Measurements from ENCODE around the gene TAF11L4. TPM values are rescaled to one million over a fixed set of nuclear protein-coding genes. Genes with fewer than 3 reads are reported as not detected.

TAF11L4 gene
- total and polyA plus RNA-seq, 9 of the 15 experiments (the other 6 are each of a cell fraction or from before 2014, with no cell fraction given) = not detected

DNA sequence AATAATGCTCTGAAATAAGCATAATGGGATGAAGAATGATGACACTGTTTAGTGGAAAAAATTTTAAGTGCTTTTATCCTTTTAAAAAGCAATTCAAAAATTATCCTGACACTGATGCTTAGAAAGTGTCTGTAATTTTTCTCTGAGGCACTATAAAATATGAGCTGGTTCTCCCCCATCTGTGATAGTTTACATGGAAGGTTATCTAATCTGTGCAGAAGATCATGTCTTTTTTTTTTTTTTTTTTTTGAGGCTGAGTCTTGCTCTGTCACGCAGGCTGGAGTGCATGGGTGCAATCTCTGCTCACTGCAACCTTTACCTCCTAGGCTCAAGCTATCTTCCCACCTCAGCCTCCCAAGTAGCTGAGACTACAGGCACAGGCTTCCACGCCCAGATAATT is 38.8 kb upstream of the TAF11L4 start:
- no peaks in the 10 kb centered on the region for H3K9me3 ChIP-seq (replicated peaks; ENCODE audit: control insufficient read depth, insufficient read depth, low read depth, low read length)
- no peaks in the 10 kb centered on the region for H3K27me3 ChIP-seq (ENCODE audit: control insufficient read depth in 2 of 2, insufficient read depth in 2 of 2, low read length in 2 of 2)
- no peaks in the 10 kb centered on the region for H3K4me1 ChIP-seq (replicated peaks in 1 of 2; ENCODE audit: control insufficient read depth in 2 of 2, insufficient read depth in 2 of 2, low read length in 2 of 2)
- no peak overlapping the region for H3K4me3 ChIP-seq
- intact Hi-C loops (cut with micrococcal nuclease) = no loop called here
- no peaks in the 10 kb centered on the region for H3K36me3 ChIP-seq (ENCODE audit: control insufficient read depth, insufficient read depth, low read length)
- no peak overlapping the region for H3K4me2 ChIP-seq (ENCODE audit: insufficient read depth, low read length)
- DNase-seq (ENCODE audit: extremely low read depth in 1 of 4, low spot score in 3 of 4) (no peak), ATAC-seq (no peak), FAIRE-seq (no peak)
- no TSS peak for BruUV-seq (replicated peaks)
- no peak overlapping the region for H3K9ac ChIP-seq (ENCODE audit: insufficient read depth in 1 of 2, low read depth in 2 of 2, low read length in 2 of 2)
- no peaks in the 10 kb centered on the region for H4K20me1 ChIP-seq (replicated peaks; ENCODE audit: control insufficient read depth, insufficient read depth, low read length)
- H2AFZ ChIP-seq (ENCODE audit: low read depth, low read length) = no peak overlapping the region
- no peaks in the 10 kb centered on the region for H3K79me2 ChIP-seq (ENCODE audit: control insufficient read depth, insufficient read depth, low read length)
- no peaks in the 10 kb centered on the region for H3K9me1 ChIP-seq (ENCODE audit: control insufficient read depth, insufficient read depth, low read length)
- ChIA-PET CTCF (ENCODE audit: low intra/inter-chr PET ratio) (no interaction called here), POLR2A (no interaction called here)
- 0% methylated on average over 1 of the region's 2 CpGs for WGBS (ENCODE audit: insufficient coverage, low coverage, missing lambda C conversion rate)
- no peak overlapping the region for H3K27ac ChIP-seq (ENCODE audit: extremely low read depth, low read depth, low read length)
- in situ Hi-C loops (cut with MboI) = loop anchor here (10.0 to 25.0 kb wide), 2 partner anchors 112 to 830 kb away; partner anchors contain the start of genes TAF11L10, TAF11L8 and TAF11L9
- no peak for TF ChIP-seq ZNF408 (CRISPR knock-in tag; IDR thresholded peaks at IDR 0.05; ENCODE audit: low read depth)
- no peak for TF ChIP-seq GABPB2 (CRISPR knock-in tag; conservative IDR thresholded peaks at IDR 0.05)
- TF ChIP-seq, protein P1, sequence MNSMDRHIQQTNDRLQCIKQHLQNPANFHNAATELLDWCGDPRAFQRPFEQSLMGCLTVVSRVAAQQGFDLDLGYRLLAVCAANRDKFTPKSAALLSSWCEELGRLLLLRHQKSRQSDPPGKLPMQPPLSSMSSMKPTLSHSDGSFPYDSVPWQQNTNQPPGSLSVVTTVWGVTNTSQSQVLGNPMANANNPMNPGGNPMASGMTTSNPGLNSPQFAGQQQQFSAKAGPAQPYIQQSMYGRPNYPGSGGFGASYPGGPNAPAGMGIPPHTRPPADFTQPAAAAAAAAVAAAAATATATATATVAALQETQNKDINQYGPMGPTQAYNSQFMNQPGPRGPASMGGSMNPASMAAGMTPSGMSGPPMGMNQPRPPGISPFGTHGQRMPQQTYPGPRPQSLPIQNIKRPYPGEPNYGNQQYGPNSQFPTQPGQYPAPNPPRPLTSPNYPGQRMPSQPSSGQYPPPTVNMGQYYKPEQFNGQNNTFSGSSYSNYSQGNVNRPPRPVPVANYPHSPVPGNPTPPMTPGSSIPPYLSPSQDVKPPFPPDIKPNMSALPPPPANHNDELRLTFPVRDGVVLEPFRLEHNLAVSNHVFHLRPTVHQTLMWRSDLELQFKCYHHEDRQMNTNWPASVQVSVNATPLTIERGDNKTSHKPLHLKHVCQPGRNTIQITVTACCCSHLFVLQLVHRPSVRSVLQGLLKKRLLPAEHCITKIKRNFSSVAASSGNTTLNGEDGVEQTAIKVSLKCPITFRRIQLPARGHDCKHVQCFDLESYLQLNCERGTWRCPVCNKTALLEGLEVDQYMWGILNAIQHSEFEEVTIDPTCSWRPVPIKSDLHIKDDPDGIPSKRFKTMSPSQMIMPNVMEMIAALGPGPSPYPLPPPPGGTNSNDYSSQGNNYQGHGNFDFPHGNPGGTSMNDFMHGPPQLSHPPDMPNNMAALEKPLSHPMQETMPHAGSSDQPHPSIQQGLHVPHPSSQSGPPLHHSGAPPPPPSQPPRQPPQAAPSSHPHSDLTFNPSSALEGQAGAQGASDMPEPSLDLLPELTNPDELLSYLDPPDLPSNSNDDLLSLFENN (IDR thresholded peaks at IDR 0.05; ENCODE audit: low read depth in 2 of 2, low read length in 2 of 2) = no peak
- TF ChIP-seq, protein P2, sequence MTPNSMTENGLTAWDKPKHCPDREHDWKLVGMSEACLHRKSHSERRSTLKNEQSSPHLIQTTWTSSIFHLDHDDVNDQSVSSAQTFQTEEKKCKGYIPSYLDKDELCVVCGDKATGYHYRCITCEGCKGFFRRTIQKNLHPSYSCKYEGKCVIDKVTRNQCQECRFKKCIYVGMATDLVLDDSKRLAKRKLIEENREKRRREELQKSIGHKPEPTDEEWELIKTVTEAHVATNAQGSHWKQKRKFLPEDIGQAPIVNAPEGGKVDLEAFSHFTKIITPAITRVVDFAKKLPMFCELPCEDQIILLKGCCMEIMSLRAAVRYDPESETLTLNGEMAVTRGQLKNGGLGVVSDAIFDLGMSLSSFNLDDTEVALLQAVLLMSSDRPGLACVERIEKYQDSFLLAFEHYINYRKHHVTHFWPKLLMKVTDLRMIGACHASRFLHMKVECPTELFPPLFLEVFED (CRISPR knock-in tag; conservative IDR thresholded peaks at IDR 0.05) = no peak
- TF ChIP-seq HNRNPL (IDR thresholded peaks at IDR 0.05; ENCODE audit: low read depth, low read length) = no peak
- TF ChIP-seq ZNF347 (CRISPR knock-in tag; IDR thresholded peaks at IDR 0.05; ENCODE audit: low read depth) = no peak
- TF ChIP-seq, protein P3, sequence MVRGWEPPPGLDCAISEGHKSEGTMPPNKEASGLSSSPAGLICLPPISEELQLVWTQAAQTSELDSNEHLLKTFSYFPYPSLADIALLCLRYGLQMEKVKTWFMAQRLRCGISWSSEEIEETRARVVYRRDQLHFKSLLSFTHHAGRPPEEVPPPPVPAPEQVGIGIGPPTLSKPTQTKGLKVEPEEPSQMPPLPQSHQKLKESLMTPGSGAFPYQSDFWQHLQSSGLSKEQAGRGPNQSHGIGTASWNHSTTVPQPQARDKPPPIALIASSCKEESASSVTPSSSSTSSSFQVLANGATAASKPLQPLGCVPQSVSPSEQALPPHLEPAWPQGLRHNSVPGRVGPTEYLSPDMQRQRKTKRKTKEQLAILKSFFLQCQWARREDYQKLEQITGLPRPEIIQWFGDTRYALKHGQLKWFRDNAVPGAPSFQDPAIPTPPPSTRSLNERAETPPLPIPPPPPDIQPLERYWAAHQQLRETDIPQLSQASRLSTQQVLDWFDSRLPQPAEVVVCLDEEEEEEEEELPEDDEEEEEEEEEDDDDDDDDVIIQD (CRISPR knock-in tag; IDR thresholded peaks at IDR 0.05) = no peak
- TF ChIP-seq ELF1 (tag; IDR thresholded peaks at IDR 0.05) = no peak
- TF ChIP-seq SOX6 (IDR thresholded peaks at IDR 0.05) = no peak

Data from K562 (cell line).